H9 (cell line): ENCODE results near the gene PAXX. TPM values are rescaled to one million over a fixed set of nuclear protein-coding genes. Genes with fewer than 3 reads are reported as not detected.

Source experiments
- DNase-seq: peaks from one replicate; pipeline ENCODE4 v3.0.0-alpha.2; 2017
- H2AFZ ChIP-seq: one replicate; pipeline ENCODE4 v1.6.1; 2013; ENCODE audit warnings: mild to moderate bottlenecking, low read length, control low read depth, moderate library complexity
- H2AK5ac ChIP-seq: 2 replicates; pipeline ENCODE4 v1.6.1; 2013; ENCODE audit warnings: low read length, control low read depth, mixed read lengths; ENCODE audit not compliant: insufficient read length
- H2BK120ac ChIP-seq: one replicate; pipeline ENCODE4 v1.6.1; 2013; ENCODE audit warnings: low read depth, mild to moderate bottlenecking, low read length, control low read depth, inconsistent platforms; ENCODE audit not compliant: poor library complexity, severe bottlenecking
- H2BK12ac ChIP-seq: 2 replicates; pipeline ENCODE4 v1.6.1; 2013; ENCODE audit warnings: low read length, control low read depth, mixed read lengths, low read depth; ENCODE audit not compliant: insufficient read length
- H2BK15ac ChIP-seq: 2 replicates; pipeline ENCODE4 v1.6.1; 2013; ENCODE audit warnings: low read depth, low read length, control low read depth
- H2BK20ac ChIP-seq: one replicate; pipeline ENCODE4 v1.6.1; 2013; ENCODE audit warnings: low read depth, mild to moderate bottlenecking, low read length, control low read depth, inconsistent platforms; ENCODE audit not compliant: poor library complexity, severe bottlenecking
- H2BK5ac ChIP-seq: 2 replicates; pipeline ENCODE4 v1.6.1; 2013; ENCODE audit warnings: low read length, control low read depth, mixed read lengths; ENCODE audit not compliant: insufficient read length
- H3K14ac ChIP-seq: 2 replicates; pipeline ENCODE4 v1.6.1; 2013; ENCODE audit warnings: low read length, control low read depth; ENCODE audit not compliant: insufficient read depth
- H3K18ac ChIP-seq: 2 replicates; pipeline ENCODE4 v1.6.1; 2013; ENCODE audit warnings: low read depth, mild to moderate bottlenecking, mixed read lengths, low read length, control low read depth; ENCODE audit not compliant: insufficient read length
- H3K23ac ChIP-seq: 2 replicates; pipeline ENCODE4 v1.6.1; 2013; ENCODE audit warnings: low read length, control low read depth, mixed read lengths, low read depth; ENCODE audit not compliant: insufficient read length
- H3K23me2 ChIP-seq: 2 replicates; pipeline ENCODE4 v1.6.1; 2013; ENCODE audit warnings: low read depth, mild to moderate bottlenecking, mixed read lengths, low read length, control low read depth; ENCODE audit not compliant: insufficient read length, poor library complexity, severe bottlenecking
- H3K27ac ChIP-seq: 2 replicates; pipeline ENCODE4 v1.5.1; 2013; ENCODE audit warnings: low read length, control low read depth, mixed read lengths, low read depth; ENCODE audit not compliant: insufficient read length
- H3K27me3 ChIP-seq: 2 replicates; pipeline ENCODE4 v1.6.1; 2013; ENCODE audit warnings: low read length, control low read depth, inconsistent platforms; ENCODE audit not compliant: insufficient read depth
- H3K4ac ChIP-seq: 2 replicates; pipeline ENCODE4 v1.6.1; 2013; ENCODE audit warnings: low read depth, mild to moderate bottlenecking, control low read depth, inconsistent platforms, low read length, moderate library complexity
- H3K4me1 ChIP-seq: 2 replicates; pipeline ENCODE4 v1.6.1; 2013; ENCODE audit warnings: low read length, control low read depth, inconsistent platforms; ENCODE audit not compliant: insufficient read depth
- H3K4me2 ChIP-seq: 2 replicates; pipeline ENCODE4 v1.6.1; 2013; ENCODE audit warnings: low read length, control low read depth, mixed read lengths; ENCODE audit not compliant: insufficient read length, insufficient read depth
- H3K56ac ChIP-seq: 2 replicates; pipeline ENCODE4 v1.6.1; 2013; ENCODE audit warnings: low read depth, mild to moderate bottlenecking, mixed read lengths, low read length, control low read depth; ENCODE audit not compliant: insufficient read length
- H3K79me1 ChIP-seq: 2 replicates; pipeline ENCODE4 v1.6.1; 2013; ENCODE audit warnings: low read depth, mild to moderate bottlenecking, moderate library complexity, low read length, control low read depth, inconsistent platforms; ENCODE audit not compliant: insufficient read depth, poor library complexity, severe bottlenecking
- H3K79me2 ChIP-seq: 2 replicates; pipeline ENCODE4 v1.6.1; 2013; ENCODE audit warnings: low read length, control low read depth, inconsistent platforms; ENCODE audit not compliant: insufficient read depth
- H3K9ac ChIP-seq: 2 replicates; pipeline ENCODE4 v1.6.1; 2013; ENCODE audit warnings: low read length, control low read depth, mixed read lengths; ENCODE audit not compliant: insufficient read length; ENCODE audit errors: extremely low read depth
- H3K9me3 ChIP-seq: one replicate; pipeline ENCODE4 v1.6.1; 2013; ENCODE audit warnings: low read depth, low read length, inconsistent platforms; ENCODE audit not compliant: control insufficient read depth
- H3T11ph ChIP-seq: one replicate; pipeline ENCODE4 v1.6.1; 2013; ENCODE audit warnings: mild to moderate bottlenecking, low read length, control low read depth, inconsistent platforms
- H4K20me1 ChIP-seq: one replicate; pipeline ENCODE4 v1.6.1; 2013; ENCODE audit not compliant: control insufficient read depth, insufficient read length, insufficient read depth
- H4K5ac ChIP-seq: 2 replicates; pipeline ENCODE4 v1.6.1; 2013; ENCODE audit warnings: low read depth, mild to moderate bottlenecking, mixed read lengths, low read length, control low read depth; ENCODE audit not compliant: insufficient read length
- H4K8ac ChIP-seq: replicated peaks from 2 replicates; pipeline ENCODE4 v1.6.1; 2013; ENCODE audit warnings: low read length, control low read depth, mixed read lengths, low read depth; ENCODE audit not compliant: insufficient read length
- H4K91ac ChIP-seq: 2 replicates; pipeline ENCODE4 v1.6.1; 2013; ENCODE audit warnings: low read depth, mild to moderate bottlenecking, moderate library complexity, mixed read lengths, low read length, control low read depth; ENCODE audit not compliant: insufficient read length
- H3K27ac Mint-ChIP-seq, 3 experiments: 2 replicates in 2 of 3; 3 replicates in 1 of 3; pipeline ENCODE4 v1.8.0; 2020 to 2021; ENCODE audit warnings: mixed read lengths in 3 of 3, mild to moderate bottlenecking in 1 of 3, moderate library complexity in 1 of 3
- H3K27me3 Mint-ChIP-seq: 2 replicates; pipeline ENCODE4 v1.8.0; 2021; ENCODE audit warnings: low read depth, mild to moderate bottlenecking, moderate library complexity, mixed read lengths
- H3K36me3 Mint-ChIP-seq, 3 experiments: 2 replicates in 2 of 3; 3 replicates in 1 of 3; pipeline ENCODE4 v1.8.0; 2020 to 2021; ENCODE audit warnings: low read depth in 3 of 3, mixed read lengths in 3 of 3; ENCODE audit not compliant: insufficient read depth in 1 of 3
- H3K4me1 Mint-ChIP-seq, 2 experiments: 2 replicates each; pipeline ENCODE4 v1.8.0; 2020; ENCODE audit warnings: mixed read lengths in 2 of 2
- H3K4me3 Mint-ChIP-seq, 2 experiments: 2 replicates in 1 of 2; 3 replicates in 1 of 2; pipeline ENCODE4 v1.8.0; 2020 to 2021; ENCODE audit warnings: mild to moderate bottlenecking in 2 of 2, mixed read lengths in 2 of 2, moderate library complexity in 1 of 2
- H3K9me3 Mint-ChIP-seq, 2 experiments: 2 replicates in 1 of 2; 3 replicates in 1 of 2; pipeline ENCODE4 v1.8.0; 2020; ENCODE audit warnings: mild to moderate bottlenecking in 2 of 2, mixed read lengths in 2 of 2, moderate library complexity in 1 of 2
- WGBS: extraction: QIAGEN DNeasy Blood & Tissue Kit; methylation state at CpG from one replicate; pipeline ENCODE4 v1.1.7; 2013; ENCODE audit warnings: missing lambda C conversion rate, low lambda C conversion rate, mixed read lengths; ENCODE audit not compliant: insufficient read length; ENCODE audit errors: extremely low coverage; 5-methylcytosine and 5-hydroxymethylcytosine counted together
- total RNA-seq: library from RNA; stranded (reverse); gene quantifications from 2 replicates; pipeline ENCODE4 v1.2.1, GENCODE V29; 2021
- TF ChIP-seq, protein P1 (sequence below): fragments of 200-600 bp; sonication (generic); conservative IDR thresholded peaks from 3 replicates; pipeline ENCODE4 v1.8.0; 2021; ENCODE audit warnings: antibody characterized with exemption, mild to moderate bottlenecking

The PAXX gene
- total RNA-seq, 1 experiment from 2014 or later = 51.2 TPM

- H3K18ac ChIP-seq = no peak overlapping the region
- no peak overlapping the region for H3K27ac Mint-ChIP-seq
- no CpG with 5 or more reads among the region's 22 CpGs for WGBS
Observed at GRCh38 chr9:137008312-137008711, 16.1 kb downstream of the PAXX start.

More at GRCh38 chr9:137008312-137008711, 16.1 kb downstream of the PAXX start:
- no peak overlapping the region for H2AFZ ChIP-seq
- Mint-ChIP-seq H3K27me3 (peaks cover 8% of the 10 kb centered on the region), H3K9me3 (peaks cover 16 to 19% of the 10 kb centered on the region in 2 experiments), H3K4me1 (no peaks in the 10 kb centered on the region), H3K4me3 (no peak overlapping the region), H3K36me3 (peaks cover 5 to 6% (median 5%) of the 10 kb centered on the region in 3 experiments; a peak in 5 of 7 replicates)
- H2BK5ac ChIP-seq = no peak overlapping the region
- no peak overlapping the region for H3K4ac ChIP-seq
- H3K79me2 ChIP-seq = no peaks in the 10 kb centered on the region
- no peak overlapping the region for H2BK12ac ChIP-seq
- DNase-seq = no peak
- no peak overlapping the region for H3K9ac ChIP-seq
- H3K9me3 ChIP-seq = no peaks in the 10 kb centered on the region
- no peaks in the 10 kb centered on the region for H3K79me1 ChIP-seq
- no peak overlapping the region for H3K56ac ChIP-seq
- no peaks in the 10 kb centered on the region for H3K23me2 ChIP-seq
- H3K4me2 ChIP-seq = no peak overlapping the region
- no peak overlapping the region for H2BK15ac ChIP-seq
- H3T11ph ChIP-seq = no peak overlapping the region
- H3K23ac ChIP-seq = no peak overlapping the region
- no peak overlapping the region for H2BK120ac ChIP-seq
- no peak overlapping the region for H4K5ac ChIP-seq
- H4K20me1 ChIP-seq = peaks cover 2% of the 10 kb centered on the region
- H3K4me1 ChIP-seq = no peaks in the 10 kb centered on the region
- H2BK20ac ChIP-seq = no peak overlapping the region
- H4K8ac ChIP-seq = no peak overlapping the region
- no peak overlapping the region for H3K14ac ChIP-seq
- no peaks in the 10 kb centered on the region for H3K27me3 ChIP-seq
- no peak overlapping the region for H2AK5ac ChIP-seq
- H3K27ac ChIP-seq = no peak overlapping the region
- TF ChIP-seq, protein P1, sequence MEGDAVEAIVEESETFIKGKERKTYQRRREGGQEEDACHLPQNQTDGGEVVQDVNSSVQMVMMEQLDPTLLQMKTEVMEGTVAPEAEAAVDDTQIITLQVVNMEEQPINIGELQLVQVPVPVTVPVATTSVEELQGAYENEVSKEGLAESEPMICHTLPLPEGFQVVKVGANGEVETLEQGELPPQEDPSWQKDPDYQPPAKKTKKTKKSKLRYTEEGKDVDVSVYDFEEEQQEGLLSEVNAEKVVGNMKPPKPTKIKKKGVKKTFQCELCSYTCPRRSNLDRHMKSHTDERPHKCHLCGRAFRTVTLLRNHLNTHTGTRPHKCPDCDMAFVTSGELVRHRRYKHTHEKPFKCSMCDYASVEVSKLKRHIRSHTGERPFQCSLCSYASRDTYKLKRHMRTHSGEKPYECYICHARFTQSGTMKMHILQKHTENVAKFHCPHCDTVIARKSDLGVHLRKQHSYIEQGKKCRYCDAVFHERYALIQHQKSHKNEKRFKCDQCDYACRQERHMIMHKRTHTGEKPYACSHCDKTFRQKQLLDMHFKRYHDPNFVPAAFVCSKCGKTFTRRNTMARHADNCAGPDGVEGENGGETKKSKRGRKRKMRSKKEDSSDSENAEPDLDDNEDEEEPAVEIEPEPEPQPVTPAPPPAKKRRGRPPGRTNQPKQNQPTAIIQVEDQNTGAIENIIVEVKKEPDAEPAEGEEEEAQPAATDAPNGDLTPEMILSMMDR = no peak
- no peak overlapping the region for H4K91ac ChIP-seq
